ENCODE measurements around the gene PPP3R1.

The PPP3R1 gene

GRCh38 chr2:68253219-68254068, 1.1 kb upstream of the PPP3R1 start:
- no peaks in the 10 kb centered on the region for H3K36me3 ChIP-seq (ENCODE audit: insufficient read depth, low read length)
- peak overlapping the region; percentile 82 for H3K9ac ChIP-seq (ENCODE audit: low read length)
- peaks cover 30% of the 10 kb centered on the region for H3K4me1 ChIP-seq (ENCODE audit: insufficient read depth, low read length)
- no peaks in the 10 kb centered on the region for H3K9me3 ChIP-seq (ENCODE audit: low read length)
- peak overlapping the region; percentile 58 to 80 for H3K4me3 ChIP-seq (ENCODE audit: low read depth in 1 of 2, low read length in 2 of 2)
- H3K27ac ChIP-seq (ENCODE audit: low read depth, low read length), result peak overlapping the region; percentile 88
- no peaks in the 10 kb centered on the region for H3K27me3 ChIP-seq (ENCODE audit: control insufficient read depth in 1 of 2, insufficient read depth in 2 of 2, low read length in 2 of 2)

GRCh38 chr2:68251855-68252399, 405 bp downstream of the PPP3R1 start:
- no peaks in the 10 kb centered on the region for H3K27me3 ChIP-seq (ENCODE audit: control insufficient read depth in 1 of 2, insufficient read depth in 2 of 2, low read length in 2 of 2)
- H3K9me3 ChIP-seq (ENCODE audit: low read length), result no peaks in the 10 kb centered on the region
- H3K9ac ChIP-seq (ENCODE audit: low read length), result no peak overlapping the region
- peak overlapping the region; percentile 96 for H3K27ac ChIP-seq (ENCODE audit: low read depth, low read length)
- H3K36me3 ChIP-seq (ENCODE audit: insufficient read depth, low read length), result no peaks in the 10 kb centered on the region
- H3K4me3 ChIP-seq (ENCODE audit: low read depth in 1 of 2, low read length in 2 of 2), result peak overlapping the region; percentile 38 to 94
- H3K4me1 ChIP-seq (ENCODE audit: insufficient read depth, low read length), result peaks cover 40% of the 10 kb centered on the region

- Histone ChIP-seq H3K27ac (ENCODE audit: low read depth, low read length) (peak overlapping the region; percentile 96), H3K9ac (ENCODE audit: low read length) (peak overlapping the region; percentile 98), H3K36me3 (ENCODE audit: insufficient read depth, low read length) (no peaks in the 10 kb centered on the region), H3K4me1 (ENCODE audit: insufficient read depth, low read length) (peaks cover 46% of the 10 kb centered on the region), H3K4me3 (ENCODE audit: low read depth in 1 of 2, low read length in 2 of 2) (peak overlapping the region; percentile 92 to 94), H3K9me3 (ENCODE audit: low read length) (no peaks in the 10 kb centered on the region), H3K27me3 (ENCODE audit: control insufficient read depth in 1 of 2, insufficient read depth in 2 of 2, low read length in 2 of 2) (no peaks in the 10 kb centered on the region)
These were observed 1.0 kb downstream of the PPP3R1 start for GRCh38 chr2:68251187-68251854.

GRCh38 chr2:68250652-68251186, 1.6 kb downstream of the PPP3R1 start:
- peak overlapping the region; percentile 98 for H3K9ac ChIP-seq (ENCODE audit: low read length)
- no peaks in the 10 kb centered on the region for H3K9me3 ChIP-seq (ENCODE audit: low read length)
- H3K36me3 ChIP-seq (ENCODE audit: insufficient read depth, low read length), result no peaks in the 10 kb centered on the region
- peaks cover 52% of the 10 kb centered on the region for H3K4me1 ChIP-seq (ENCODE audit: insufficient read depth, low read length)
- H3K4me3 ChIP-seq (ENCODE audit: low read depth in 1 of 2, low read length in 2 of 2), result peak overlapping the region; percentile 92 to 94
- peak overlapping the region; percentile 96 for H3K27ac ChIP-seq (ENCODE audit: low read depth, low read length)
- H3K27me3 ChIP-seq (ENCODE audit: control insufficient read depth in 1 of 2, insufficient read depth in 2 of 2, low read length in 2 of 2), result no peaks in the 10 kb centered on the region

- Histone ChIP-seq H3K27ac (ENCODE audit: low read depth, low read length) (peak overlapping the region; percentile 96), H3K36me3 (ENCODE audit: insufficient read depth, low read length) (no peaks in the 10 kb centered on the region), H3K9ac (ENCODE audit: low read length) (peak overlapping the region; percentile 98), H3K27me3 (ENCODE audit: control insufficient read depth in 1 of 2, insufficient read depth in 2 of 2, low read length in 2 of 2) (no peaks in the 10 kb centered on the region), H3K4me1 (ENCODE audit: insufficient read depth, low read length) (peaks cover 57% of the 10 kb centered on the region), H3K9me3 (ENCODE audit: low read length) (no peaks in the 10 kb centered on the region), H3K4me3 (ENCODE audit: low read depth in 1 of 2, low read length in 2 of 2) (peak overlapping the region in 1 of 2 donors; percentile 92)
These were observed 2.1 kb downstream of the PPP3R1 start for GRCh38 chr2:68250196-68250595.

GRCh38 chr2:68248806-68249205, 3.5 kb downstream of the PPP3R1 start:
- Histone ChIP-seq H3K4me1 (ENCODE audit: insufficient read depth, low read length) (peaks cover 67% of the 10 kb centered on the region), H3K27ac (ENCODE audit: low read depth, low read length) (no peak overlapping the region), H3K9me3 (ENCODE audit: low read length) (no peaks in the 10 kb centered on the region), H3K36me3 (ENCODE audit: insufficient read depth, low read length) (no peaks in the 10 kb centered on the region), H3K4me3 (ENCODE audit: low read depth in 1 of 2, low read length in 2 of 2) (no peak overlapping the region), H3K27me3 (ENCODE audit: control insufficient read depth in 1 of 2, insufficient read depth in 2 of 2, low read length in 2 of 2) (no peaks in the 10 kb centered on the region), H3K9ac (ENCODE audit: low read length) (no peak overlapping the region)

- H3K9ac ChIP-seq (ENCODE audit: low read length), result no peak overlapping the region
- no peaks in the 10 kb centered on the region for H3K9me3 ChIP-seq (ENCODE audit: low read length)
- H3K27me3 ChIP-seq (ENCODE audit: control insufficient read depth in 1 of 2, insufficient read depth in 2 of 2, low read length in 2 of 2), result no peaks in the 10 kb centered on the region
- no peak overlapping the region for H3K4me3 ChIP-seq (ENCODE audit: low read depth in 1 of 2, low read length in 2 of 2)
- peaks cover 65% of the 10 kb centered on the region for H3K4me1 ChIP-seq (ENCODE audit: insufficient read depth, low read length)
- no peak overlapping the region for H3K27ac ChIP-seq (ENCODE audit: low read depth, low read length)
- H3K36me3 ChIP-seq (ENCODE audit: insufficient read depth, low read length), result no peaks in the 10 kb centered on the region
These were observed 4.0 kb downstream of the PPP3R1 start for GRCh38 chr2:68248361-68248760.

GRCh38 chr2:68246396-68246795, 5.9 kb downstream of the PPP3R1 start:
- Histone ChIP-seq H3K36me3 (ENCODE audit: insufficient read depth, low read length) (no peaks in the 10 kb centered on the region), H3K27me3 (ENCODE audit: control insufficient read depth in 1 of 2, insufficient read depth in 2 of 2, low read length in 2 of 2) (no peaks in the 10 kb centered on the region), H3K9ac (ENCODE audit: low read length) (no peak overlapping the region), H3K4me1 (ENCODE audit: insufficient read depth, low read length) (peaks cover 72% of the 10 kb centered on the region), H3K27ac (ENCODE audit: low read depth, low read length) (no peak overlapping the region), H3K4me3 (ENCODE audit: low read depth in 1 of 2, low read length in 2 of 2) (no peak overlapping the region), H3K9me3 (ENCODE audit: low read length) (no peaks in the 10 kb centered on the region)

GRCh38 chr2:68245672-68246071, 6.7 kb downstream of the PPP3R1 start:
- no peak overlapping the region for H3K9ac ChIP-seq (ENCODE audit: low read length)
- no peaks in the 10 kb centered on the region for H3K27me3 ChIP-seq (ENCODE audit: control insufficient read depth in 1 of 2, insufficient read depth in 2 of 2, low read length in 2 of 2)
- H3K36me3 ChIP-seq (ENCODE audit: insufficient read depth, low read length), result no peaks in the 10 kb centered on the region
- H3K27ac ChIP-seq (ENCODE audit: low read depth, low read length), result no peak overlapping the region
- no peak overlapping the region for H3K4me3 ChIP-seq (ENCODE audit: low read depth in 1 of 2, low read length in 2 of 2)
- H3K4me1 ChIP-seq (ENCODE audit: insufficient read depth, low read length), result peaks cover 72% of the 10 kb centered on the region
- H3K9me3 ChIP-seq (ENCODE audit: low read length), result no peaks in the 10 kb centered on the region

GRCh38 chr2:68245066-68245465, 7.3 kb downstream of the PPP3R1 start:
- no peaks in the 10 kb centered on the region for H3K9me3 ChIP-seq (ENCODE audit: low read length)
- no peak overlapping the region for H3K4me3 ChIP-seq (ENCODE audit: low read depth in 1 of 2, low read length in 2 of 2)
- H3K9ac ChIP-seq (ENCODE audit: low read length), result no peak overlapping the region
- H3K4me1 ChIP-seq (ENCODE audit: insufficient read depth, low read length), result peaks cover 75% of the 10 kb centered on the region
- no peaks in the 10 kb centered on the region for H3K36me3 ChIP-seq (ENCODE audit: insufficient read depth, low read length)
- H3K27ac ChIP-seq (ENCODE audit: low read depth, low read length), result no peak overlapping the region
- H3K27me3 ChIP-seq (ENCODE audit: control insufficient read depth in 1 of 2, insufficient read depth in 2 of 2, low read length in 2 of 2), result no peaks in the 10 kb centered on the region

GRCh38 chr2:68244456-68244855, 7.9 kb downstream of the PPP3R1 start:
- Histone ChIP-seq H3K4me3 (ENCODE audit: low read depth in 1 of 2, low read length in 2 of 2) (no peak overlapping the region), H3K9me3 (ENCODE audit: low read length) (no peaks in the 10 kb centered on the region), H3K9ac (ENCODE audit: low read length) (peak overlapping the region; percentile 14), H3K4me1 (ENCODE audit: insufficient read depth, low read length) (peaks cover 74% of the 10 kb centered on the region), H3K27ac (ENCODE audit: low read depth, low read length) (no peak overlapping the region), H3K36me3 (ENCODE audit: insufficient read depth, low read length) (no peaks in the 10 kb centered on the region), H3K27me3 (ENCODE audit: control insufficient read depth in 1 of 2, insufficient read depth in 2 of 2, low read length in 2 of 2) (no peaks in the 10 kb centered on the region)

Measured in muscle layer of colon (tissue), 2 donors.